HCT116 (cell line): ENCODE results near the gene TMIGD3. TPM values are rescaled to one million over a fixed set of nuclear protein-coding genes. Genes with fewer than 3 reads are reported as not detected.

Experiments used
- ATAC-seq: fragments of 200-7000 bp; cut with Tn5 transposase; 2 replicates; pipeline ENCODE4 v1.9.1; 2020; ENCODE audit warnings: mild to moderate bottlenecking, moderate library complexity
- BruUV-seq: library from RNA; stranded (reverse); fragments of 400-500 nt; replicated peaks from 2 replicates; lab custom pipeline; 2021; lab: Mats Ljungman, UMichigan
- CTCF ChIA-PET: fragments of 300-600 bp; sonication (Branson Sonifier 250); formaldehyde crosslinking; loops from one replicate; lab custom pipeline; 2021; ENCODE audit warnings: antibody characterized with exemption; lab: Charles Lee
- POLR2A ChIA-PET: fragments of 300-600, 350-600 bp; sonication (Branson Sonifier 250); formaldehyde crosslinking; loops from one replicate; lab custom pipeline; 2021; ENCODE audit warnings: antibody characterized with exemption; lab: Charles Lee
- RAD21 ChIA-PET, 2 experiments: fragments of 300-600 bp; sonication (Branson Sonifier 250); formaldehyde crosslinking; loops; one replicate each; lab custom pipeline; 2023; ENCODE audit warnings: low total read pairs in 2 of 2; ENCODE audit not compliant: uncharacterized antibody in 2 of 2, unreplicated experiment in 2 of 2, low non-redundant PET in 1 of 2; lab: Charles Lee
- DNase-seq: peaks from one replicate; pipeline ENCODE4 v3.0.0-alpha.2; 2010; ENCODE audit warnings: low read depth, low spot score
- H2AFZ ChIP-seq: fragments of 200-600 bp; shearing (Covaris generic), sonication (generic); 2 replicates; pipeline ENCODE4 v1.6.1; 2017; ENCODE audit warnings: low read depth, mixed run types, mixed read lengths, antibody characterized with exemption, low read length; ENCODE audit not compliant: poor library complexity, severe bottlenecking
- H3K27ac ChIP-seq: 2 replicates; pipeline ENCODE4 v1.5.1; 2012; ENCODE audit warnings: low read depth, low read length
- H3K27me3 ChIP-seq: fragments of 200-600 bp; sonication (generic); 2 replicates; pipeline ENCODE4 v1.6.1; 2016; ENCODE audit warnings: mixed run types, low read length, mixed read lengths; ENCODE audit not compliant: insufficient read depth
- H3K36me3 ChIP-seq, 2 experiments: fragments of 200-500 bp in 1 of 2; fragments of 200-600 bp in 1 of 2; sonication (Bioruptor generic) in 1 of 2; sonication (generic) in 1 of 2; 2 replicates each; pipeline versions ENCODE4 v1.5.1 to v1.6.1; 2014 to 2016; ENCODE audit warnings: low read length in 2 of 2, inconsistent platforms in 1 of 2, mixed read lengths in 1 of 2, mixed run types in 1 of 2; ENCODE audit not compliant: insufficient read depth in 2 of 2, control insufficient read depth in 1 of 2
- H3K4me1 ChIP-seq, 2 experiments: fragments of 200-600 bp in 1 of 2; sonication (generic) in 1 of 2; 2 replicates each; pipeline versions ENCODE4 v1.5.1 to v1.6.1; 2012 to 2017; ENCODE audit warnings: low read length in 2 of 2, inconsistent platforms in 1 of 2, mild to moderate bottlenecking in 1 of 2, mixed read lengths in 1 of 2, mixed run types in 1 of 2, moderate library complexity in 1 of 2; ENCODE audit not compliant: insufficient read depth in 2 of 2, control insufficient read depth in 1 of 2
- H3K4me2 ChIP-seq: fragments of 200-600 bp; sonication (generic); 2 replicates; pipeline ENCODE4 v1.6.1; 2017; ENCODE audit warnings: mixed run types, low read length, mixed read lengths
- H3K4me3 ChIP-seq, 2 experiments: fragments of 200-600 bp in 1 of 2; sonication (generic) in 1 of 2; replicated peaks in 1 of 2; 2 replicates each; pipeline ENCODE4 v1.5.1; 2011 to 2016; ENCODE audit warnings: low read length in 2 of 2, control low read depth in 1 of 2, low read depth in 1 of 2, mild to moderate bottlenecking in 1 of 2, mixed read lengths in 1 of 2, mixed run types in 1 of 2
- H3K79me2 ChIP-seq: fragments of 200-600 bp; sonication (generic); 2 replicates; pipeline ENCODE4 v1.6.1; 2017; ENCODE audit warnings: mild to moderate bottlenecking, mixed run types, low read length, moderate library complexity, mixed read lengths; ENCODE audit not compliant: insufficient read depth
- H3K9ac ChIP-seq: fragments of 200-600 bp; sonication (generic); 2 replicates; pipeline ENCODE4 v1.6.1; 2016; ENCODE audit warnings: low read length, mixed read lengths
- H3K9me2 ChIP-seq: fragments of 200-600 bp; sonication (generic), shearing (Covaris generic); 2 replicates; pipeline ENCODE4 v1.6.1; 2017; ENCODE audit warnings: mixed run types, mild to moderate bottlenecking, moderate library complexity; ENCODE audit not compliant: insufficient read depth
- H3K9me3 ChIP-seq, 2 experiments: fragments of 200-500 bp in 1 of 2; fragments of 200-600 bp in 1 of 2; sonication (Bioruptor generic) in 1 of 2; sonication (generic) in 1 of 2; 2 replicates each; pipeline ENCODE4 v1.6.1; 2014 to 2017; ENCODE audit warnings: low read length in 2 of 2, mixed read lengths in 2 of 2, inconsistent platforms in 1 of 2, low read depth in 1 of 2, mild to moderate bottlenecking in 1 of 2, mixed run types in 1 of 2, moderate library complexity in 1 of 2; ENCODE audit not compliant: control insufficient read depth in 1 of 2, insufficient read depth in 1 of 2
- H4K20me1 ChIP-seq: fragments of 200-600 bp; sonication (generic), shearing (Covaris generic); 2 replicates; pipeline ENCODE4 v1.6.1; 2017; ENCODE audit warnings: mixed run types, mild to moderate bottlenecking, moderate library complexity; ENCODE audit not compliant: insufficient read depth
- CEBPB ChIP-seq: IDR thresholded peaks from 2 replicates; pipeline ENCODE4 v1.6.1; 2012; ENCODE audit warnings: low read depth
- CTCF ChIP-seq, 3 experiments: fragments of 200-600 bp in 1 of 3; sonication (generic) in 1 of 3; IDR thresholded peaks in 2 of 3; conservative IDR thresholded peaks in 1 of 3; 2 replicates each; pipeline ENCODE4 v1.5.1; 2012 to 2017; ENCODE audit warnings: low read depth in 2 of 3, low read length in 2 of 3, antibody characterized with exemption in 1 of 3, borderline replicate concordance in 1 of 3, control low read depth in 1 of 3, mild to moderate bottlenecking in 1 of 3, mixed read lengths in 1 of 3, mixed run types in 1 of 3, moderate library complexity in 1 of 3; ENCODE audit not compliant: insufficient read depth in 1 of 3
- EGR1 ChIP-seq: IDR thresholded peaks from 2 replicates; pipeline ENCODE4 v1.6.1; 2012; ENCODE audit warnings: low read depth
- EZH2phosphoT487 ChIP-seq: fragments of 200-600 bp; IDR thresholded peaks from 2 replicates; pipeline ENCODE4 v1.6.1; 2018; ENCODE audit warnings: antibody characterized with exemption, borderline replicate concordance
- FOSL1 ChIP-seq: IDR thresholded peaks from 2 replicates; pipeline ENCODE4 v1.6.1; 2012; ENCODE audit warnings: low read depth
- JUND ChIP-seq: IDR thresholded peaks from 2 replicates; pipeline ENCODE4 v1.6.1; 2012
- SIN3A ChIP-seq: IDR thresholded peaks from 2 replicates; pipeline ENCODE4 v1.6.1; 2012; ENCODE audit warnings: low read depth
- SP1 ChIP-seq: IDR thresholded peaks from 2 replicates; pipeline ENCODE4 v1.6.1; 2012; ENCODE audit warnings: low read depth
- YY1 ChIP-seq: IDR thresholded peaks from 2 replicates; pipeline ENCODE4 v1.6.1; 2011; ENCODE audit warnings: low read length, low read depth, moderate library complexity, mild to moderate bottlenecking; ENCODE audit not compliant: insufficient replicate concordance; ENCODE audit errors: extremely low read depth
- ZBTB33 ChIP-seq: IDR thresholded peaks from 2 replicates; pipeline ENCODE4 v1.6.1; 2011; ENCODE audit warnings: mild to moderate bottlenecking, low read length, moderate library complexity; ENCODE audit not compliant: insufficient replicate concordance; ENCODE audit errors: extremely low read depth
- ZFX ChIP-seq: fragments of 450-650 bp; IDR thresholded peaks from 2 replicates; pipeline ENCODE4 v1.6.1; 2017
- intact Hi-C: fragments of 100-400 bp; cut with micrococcal nuclease; formaldehyde crosslinking; loops from 2 replicates; pipeline ENCODE4 v1.10.0; 2022
- total RNA-seq: library from RNA; stranded (reverse); gene quantifications from one replicate; pipeline ENCODE4 v1.2.1, GENCODE V29; 2021; ENCODE audit not compliant: unreplicated experiment
- TF ChIP-seq, protein P1 (sequence below): IDR thresholded peaks from 2 replicates; pipeline ENCODE4 v1.6.1; 2012; ENCODE audit warnings: low read depth

Gene TMIGD3
- total RNA-seq, 1 experiment from 2014 or later = not detected

DNA sequence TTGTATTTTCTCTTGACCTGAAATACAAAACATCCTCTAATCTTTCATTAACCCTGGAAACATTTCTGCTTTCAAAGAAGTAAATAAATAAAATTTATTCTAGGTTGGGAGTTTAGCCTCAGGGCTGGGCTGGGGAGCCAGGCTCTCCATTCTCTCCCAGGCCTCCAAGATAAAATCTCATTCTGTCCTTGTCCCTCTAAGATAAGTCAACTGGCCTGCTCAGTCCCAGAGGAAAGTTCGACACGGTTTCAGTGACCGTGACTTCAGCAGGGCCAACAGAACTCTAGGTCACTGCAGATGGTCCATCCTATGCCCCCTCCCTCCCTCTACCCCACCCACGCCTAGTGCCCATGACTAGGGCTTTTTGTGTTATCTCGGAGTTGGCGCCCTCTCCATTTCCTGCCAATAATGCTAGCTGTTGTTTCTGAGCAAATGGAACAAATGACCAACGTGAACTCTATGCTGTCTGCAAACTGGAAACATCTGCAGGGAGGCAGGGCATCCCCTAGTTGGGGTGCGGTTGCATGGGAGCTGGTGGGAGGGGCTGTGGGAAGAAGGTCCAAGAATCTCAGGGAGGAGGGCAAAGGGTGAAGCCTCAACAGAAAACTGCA lies 10.1 kb upstream of the TMIGD3 start:
- Histone ChIP-seq H3K4me1 (peaks cover 0 to 2% of the 10 kb centered on the region in 2 experiments; a peak in 1 of 4 replicates), H3K79me2 (no peaks in the 10 kb centered on the region), H3K36me3 (no peaks in the 10 kb centered on the region), H3K4me3 (no peak overlapping the region), H3K9me3 (no peaks in the 10 kb centered on the region), H3K9me2 (no peaks in the 10 kb centered on the region), H3K27ac (no peak overlapping the region), H2AFZ (no peak overlapping the region), H4K20me1 (no peaks in the 10 kb centered on the region), H3K27me3 (no peaks in the 10 kb centered on the region), H3K4me2 (no peak overlapping the region), H3K9ac (no peak overlapping the region)
- ATAC-seq = no peak
- ChIA-PET RAD21 (no interaction called here), CTCF (no interaction called here), POLR2A (no interaction called here)
- intact Hi-C loops = no loop called here
- no TSS peak for BruUV-seq
- no peak for TF ChIP-seq ZBTB33
- TF ChIP-seq, protein P1, sequence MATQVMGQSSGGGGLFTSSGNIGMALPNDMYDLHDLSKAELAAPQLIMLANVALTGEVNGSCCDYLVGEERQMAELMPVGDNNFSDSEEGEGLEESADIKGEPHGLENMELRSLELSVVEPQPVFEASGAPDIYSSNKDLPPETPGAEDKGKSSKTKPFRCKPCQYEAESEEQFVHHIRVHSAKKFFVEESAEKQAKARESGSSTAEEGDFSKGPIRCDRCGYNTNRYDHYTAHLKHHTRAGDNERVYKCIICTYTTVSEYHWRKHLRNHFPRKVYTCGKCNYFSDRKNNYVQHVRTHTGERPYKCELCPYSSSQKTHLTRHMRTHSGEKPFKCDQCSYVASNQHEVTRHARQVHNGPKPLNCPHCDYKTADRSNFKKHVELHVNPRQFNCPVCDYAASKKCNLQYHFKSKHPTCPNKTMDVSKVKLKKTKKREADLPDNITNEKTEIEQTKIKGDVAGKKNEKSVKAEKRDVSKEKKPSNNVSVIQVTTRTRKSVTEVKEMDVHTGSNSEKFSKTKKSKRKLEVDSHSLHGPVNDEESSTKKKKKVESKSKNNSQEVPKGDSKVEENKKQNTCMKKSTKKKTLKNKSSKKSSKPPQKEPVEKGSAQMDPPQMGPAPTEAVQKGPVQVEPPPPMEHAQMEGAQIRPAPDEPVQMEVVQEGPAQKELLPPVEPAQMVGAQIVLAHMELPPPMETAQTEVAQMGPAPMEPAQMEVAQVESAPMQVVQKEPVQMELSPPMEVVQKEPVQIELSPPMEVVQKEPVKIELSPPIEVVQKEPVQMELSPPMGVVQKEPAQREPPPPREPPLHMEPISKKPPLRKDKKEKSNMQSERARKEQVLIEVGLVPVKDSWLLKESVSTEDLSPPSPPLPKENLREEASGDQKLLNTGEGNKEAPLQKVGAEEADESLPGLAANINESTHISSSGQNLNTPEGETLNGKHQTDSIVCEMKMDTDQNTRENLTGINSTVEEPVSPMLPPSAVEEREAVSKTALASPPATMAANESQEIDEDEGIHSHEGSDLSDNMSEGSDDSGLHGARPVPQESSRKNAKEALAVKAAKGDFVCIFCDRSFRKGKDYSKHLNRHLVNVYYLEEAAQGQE = no peak
- no peak for TF ChIP-seq YY1
- TF ChIP-seq EGR1 = no peak
- no peak for TF ChIP-seq EZH2phosphoT487
- no peak for TF ChIP-seq ZFX
- TF ChIP-seq SIN3A = no peak
- TF ChIP-seq CTCF (IDR thresholded peaks at IDR 0.05 in 2 of 3, conservative IDR thresholded peaks at IDR 0.05 in 1 of 3; ENCODE audit: borderline replicate concordance in 1 of 3, insufficient read depth in 1 of 3, low read depth in 2 of 3, low read length in 2 of 3) = no peak
- no peak for TF ChIP-seq CEBPB
- TF ChIP-seq JUND = no peak
- no peak for TF ChIP-seq SP1
- TF ChIP-seq FOSL1 = no peak
- no peak for DNase-seq
